ENCODE data around the gene FGFBP1. TPM values are rescaled to one million over a fixed set of nuclear protein-coding genes. Genes with fewer than 3 reads are reported as not detected.

The FGFBP1 gene
- total and polyA plus RNA-seq, 7 donors: 0.08 TPM; not detected in 6

DNA sequence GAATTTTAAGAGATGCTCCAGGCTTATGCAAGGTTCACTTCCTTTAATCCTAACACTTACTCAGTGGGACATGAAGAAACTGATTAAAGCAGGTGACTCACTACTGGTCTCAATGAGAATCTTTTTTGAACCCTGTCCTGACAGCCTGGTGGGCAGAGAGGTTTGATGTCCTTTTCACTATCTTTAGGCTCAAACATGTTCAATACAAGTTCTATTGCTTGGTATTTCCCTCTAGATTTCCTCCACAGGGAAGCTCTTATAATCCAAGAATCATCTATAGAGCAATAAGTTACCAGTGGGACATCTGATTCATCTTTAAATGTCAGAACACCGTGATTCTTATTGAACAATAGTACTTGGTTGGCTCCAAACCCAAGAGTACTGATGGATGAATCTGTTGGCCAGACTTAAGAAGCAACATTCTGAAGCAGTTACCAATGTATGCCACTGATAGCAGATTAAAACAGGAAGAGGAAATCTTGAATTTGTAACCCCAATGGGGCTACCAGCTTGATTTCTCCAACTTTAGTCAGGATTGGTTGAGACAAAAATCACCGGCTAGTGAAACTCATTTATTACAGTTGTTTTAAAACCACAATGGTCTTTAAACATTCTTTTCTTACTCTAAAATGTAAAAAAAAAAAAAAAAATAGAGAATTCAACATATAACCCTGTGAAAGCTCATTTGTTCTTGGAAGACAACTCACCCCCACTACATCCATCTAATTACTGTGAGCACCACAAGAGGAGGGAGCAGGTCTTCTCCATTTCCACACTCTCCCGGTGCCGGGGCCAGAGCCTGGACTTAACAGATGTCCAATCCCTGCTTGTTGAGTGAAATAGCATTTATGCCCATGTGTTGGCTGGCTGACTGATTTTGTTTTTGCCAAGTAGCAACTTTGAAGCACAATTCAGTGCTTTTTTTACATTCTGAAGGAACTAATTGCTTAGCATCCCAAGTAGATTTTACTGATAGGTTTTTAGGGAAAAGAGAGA lies 43.3 kb downstream of the FGFBP1 start:
- intact Hi-C loops (cut with DNase I): no loop called here
- Histone ChIP-seq H3K27ac (no peak overlapping the region), H3K9me3 (no peaks in the 10 kb centered on the region), H3K27me3 (ENCODE audit: insufficient read depth in 3 of 3, low read length in 2 of 3) (peaks cover 0 to 2% (median 0%) of the 10 kb centered on the region in 3 donors), H3K4me1 (no peaks in the 10 kb centered on the region), H3K4me3 (no peak overlapping the region), H3K36me3 (ENCODE audit: insufficient read depth in 1 of 2, low read depth in 1 of 2) (no peaks in the 10 kb centered on the region)
- no peak for DNase-seq
- no peak for TF ChIP-seq CTCF (IDR thresholded peaks at IDR 0.05)
- no peak for ATAC-seq
- 54 to 57% (median 56%) methylated on average over 4 of the region's 4 CpGs for WGBS, 3 donors

- TF ChIP-seq CTCF (IDR thresholded peaks at IDR 0.05): no peak
- no peak for DNase-seq
- no peak overlapping the region for H3K27ac ChIP-seq
Observed at GRCh38 chr4:15894393-15894792, 44.1 kb downstream of the FGFBP1 start.

GRCh38 chr4:15893962-15894361 lies 44.6 kb downstream of the FGFBP1 start:
- H3K4me3 ChIP-seq: no peak overlapping the region
- H3K27me3 ChIP-seq (ENCODE audit: insufficient read depth in 3 of 3, low read length in 2 of 3): peaks cover 0 to 2% (median 0%) of the 10 kb centered on the region in 3 donors
- no peak for ATAC-seq
- TF ChIP-seq CTCF (IDR thresholded peaks at IDR 0.05): no peak
- intact Hi-C loops (cut with DNase I): no loop called here
- H3K27ac ChIP-seq: no peak overlapping the region
- H3K36me3 ChIP-seq (ENCODE audit: insufficient read depth in 1 of 2, low read depth in 1 of 2): no peaks in the 10 kb centered on the region
- 62 to 71% (median 63%) methylated on average over 4 of the region's 4 CpGs for WGBS, 3 donors
- DNase-seq: no peak
- no peaks in the 10 kb centered on the region for H3K9me3 ChIP-seq
- no peaks in the 10 kb centered on the region for H3K4me1 ChIP-seq

More at GRCh38 chr4:15894393-15894792, 44.1 kb downstream of the FGFBP1 start:
- no peak overlapping the region for H3K4me3 ChIP-seq
- WGBS, 3 donors: 69 to 73% (median 72%) methylated on average over 1 of the region's 1 CpG
- H3K9me3 ChIP-seq: no peaks in the 10 kb centered on the region
- H3K4me1 ChIP-seq: no peaks in the 10 kb centered on the region
- no peak for ATAC-seq
- peaks cover 0 to 2% (median 0%) of the 10 kb centered on the region in 3 donors for H3K27me3 ChIP-seq (ENCODE audit: insufficient read depth in 3 of 3, low read length in 2 of 3)
- no peaks in the 10 kb centered on the region for H3K36me3 ChIP-seq (ENCODE audit: insufficient read depth in 1 of 2, low read depth in 1 of 2)
- intact Hi-C loops (cut with DNase I): no loop called here

- peaks cover 0 to 2% (median 0%) of the 10 kb centered on the region in 3 donors for H3K27me3 ChIP-seq (ENCODE audit: insufficient read depth in 3 of 3, low read length in 2 of 3)
- no peak for TF ChIP-seq CTCF (IDR thresholded peaks at IDR 0.05)
- no peaks in the 10 kb centered on the region for H3K36me3 ChIP-seq (ENCODE audit: insufficient read depth in 1 of 2, low read depth in 1 of 2)
- ATAC-seq: no peak
- 23 to 37% (median 32%) methylated on average over 4 of the region's 4 CpGs for WGBS, 3 donors
- no peaks in the 10 kb centered on the region for H3K9me3 ChIP-seq
- DNase-seq: no peak
- H3K4me3 ChIP-seq: no peak overlapping the region
- no peaks in the 10 kb centered on the region for H3K4me1 ChIP-seq
- intact Hi-C loops (cut with DNase I): no loop called here
- H3K27ac ChIP-seq: no peak overlapping the region
Observed at GRCh38 chr4:15891312-15891711, 47.2 kb downstream of the FGFBP1 start.
